HL-60 (cell line): ENCODE data around the gene CAPN13.

ENCODE experiments used
- DNase-seq, 2 experiments: peaks; one replicate each; pipeline ENCODE4 v3.0.0-alpha.2; 2010 to 2020; ENCODE audit warnings: low read depth in 1 of 2, low spot score in 1 of 2
- H3K27ac ChIP-seq: fragments of 250-450 bp; sonication (Bioruptor Pico); replicated peaks from 2 replicates; pipeline ENCODE4 v1.5.1; 2020; ENCODE audit warnings: mild to moderate bottlenecking, moderate library complexity
- H3K27me3 ChIP-seq: fragments of 250-450 bp; sonication (Bioruptor Pico); 2 replicates; pipeline ENCODE4 v1.5.1; 2021; ENCODE audit warnings: mild to moderate bottlenecking, moderate library complexity; ENCODE audit not compliant: insufficient read depth, poor library complexity, severe bottlenecking
- H3K4me3 ChIP-seq: replicated peaks from 2 replicates; pipeline ENCODE4 v1.5.1; 2011; ENCODE audit warnings: mild to moderate bottlenecking, control low read depth, low read length; ENCODE audit not compliant: insufficient read depth
- CTCF ChIP-seq: IDR thresholded peaks from one replicate; pipeline ENCODE4 v1.5.1; 2011; ENCODE audit warnings: low read length, control low read depth, inconsistent platforms; ENCODE audit not compliant: insufficient read depth
- GABPA ChIP-seq: IDR thresholded peaks from 2 replicates; pipeline ENCODE4 v1.6.1; 2012; ENCODE audit warnings: low read depth
- POLR2AphosphoS5 ChIP-seq: IDR thresholded peaks from 2 replicates; pipeline ENCODE4 v1.6.1; 2012; ENCODE audit warnings: low read depth
- REST ChIP-seq: IDR thresholded peaks from 2 replicates; pipeline ENCODE4 v1.6.1; 2012; ENCODE audit warnings: low read depth; ENCODE audit not compliant: insufficient replicate concordance
- SPI1 ChIP-seq: IDR thresholded peaks from 2 replicates; pipeline ENCODE4 v1.6.1; 2012; ENCODE audit warnings: low read depth, mild to moderate bottlenecking, borderline replicate concordance

The CAPN13 gene

DNA sequence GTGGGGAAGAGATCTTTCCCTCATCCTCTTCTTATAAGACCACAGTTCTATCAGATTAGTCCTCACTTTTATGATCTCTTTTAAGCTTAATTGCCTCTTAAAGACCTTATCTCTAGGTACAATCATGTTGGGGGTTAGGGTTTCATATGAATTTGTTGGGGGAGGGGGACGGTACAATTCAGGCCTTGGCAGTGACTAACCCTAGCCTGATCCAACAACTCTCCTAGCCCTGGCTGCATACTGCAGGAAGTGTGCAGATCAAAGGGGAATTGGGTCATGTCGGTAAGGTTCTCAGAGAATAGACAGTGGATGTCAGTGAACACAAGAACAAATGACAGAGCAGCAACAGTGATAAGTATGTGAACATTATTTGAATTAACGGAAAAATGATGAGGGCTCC, 16.4 kb downstream of the CAPN13 start:
- peaks cover 13% of the 10 kb centered on the region for H3K27me3 ChIP-seq
- TF ChIP-seq CTCF (no peak), GABPA (no peak)
- no peak overlapping the region for H3K27ac ChIP-seq
- DNase-seq, result no peak
- H3K4me3 ChIP-seq, result no peak overlapping the region

DNA sequence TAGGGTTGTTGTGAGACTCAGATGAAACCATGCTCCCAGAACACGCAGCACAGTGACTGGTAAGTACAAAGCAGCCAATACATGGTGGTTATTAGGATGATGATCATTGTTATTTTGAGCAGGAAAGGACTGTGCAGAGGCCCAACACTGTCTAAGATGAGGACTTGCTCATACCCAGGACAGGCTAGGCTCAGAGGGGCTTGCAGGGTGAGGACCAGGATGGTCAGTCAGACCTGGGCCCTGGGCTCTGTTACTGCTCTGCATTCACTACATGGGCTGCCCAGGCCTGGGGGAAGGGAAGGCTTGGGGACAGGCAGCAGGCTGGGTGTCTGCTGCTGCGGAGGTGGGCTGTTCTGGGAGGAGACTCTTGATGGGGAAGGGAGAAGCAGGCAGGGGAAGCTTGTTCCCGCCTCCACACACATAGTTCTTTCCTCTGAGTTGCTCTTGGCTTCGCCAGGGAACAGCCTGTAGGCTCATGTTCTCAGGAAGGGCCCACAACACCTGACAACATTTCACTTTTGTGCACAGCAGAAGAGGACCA, 17.5 kb downstream of the CAPN13 start:
- DNase-seq, result no peak
- Histone ChIP-seq H3K27ac (no peak overlapping the region), H3K4me3 (no peak overlapping the region), H3K27me3 (peaks cover 13% of the 10 kb centered on the region)
- TF ChIP-seq GABPA, result no peak
- no peak for TF ChIP-seq SPI1
- TF ChIP-seq POLR2AphosphoS5, result no peak
- TF ChIP-seq REST, result no peak

DNA sequence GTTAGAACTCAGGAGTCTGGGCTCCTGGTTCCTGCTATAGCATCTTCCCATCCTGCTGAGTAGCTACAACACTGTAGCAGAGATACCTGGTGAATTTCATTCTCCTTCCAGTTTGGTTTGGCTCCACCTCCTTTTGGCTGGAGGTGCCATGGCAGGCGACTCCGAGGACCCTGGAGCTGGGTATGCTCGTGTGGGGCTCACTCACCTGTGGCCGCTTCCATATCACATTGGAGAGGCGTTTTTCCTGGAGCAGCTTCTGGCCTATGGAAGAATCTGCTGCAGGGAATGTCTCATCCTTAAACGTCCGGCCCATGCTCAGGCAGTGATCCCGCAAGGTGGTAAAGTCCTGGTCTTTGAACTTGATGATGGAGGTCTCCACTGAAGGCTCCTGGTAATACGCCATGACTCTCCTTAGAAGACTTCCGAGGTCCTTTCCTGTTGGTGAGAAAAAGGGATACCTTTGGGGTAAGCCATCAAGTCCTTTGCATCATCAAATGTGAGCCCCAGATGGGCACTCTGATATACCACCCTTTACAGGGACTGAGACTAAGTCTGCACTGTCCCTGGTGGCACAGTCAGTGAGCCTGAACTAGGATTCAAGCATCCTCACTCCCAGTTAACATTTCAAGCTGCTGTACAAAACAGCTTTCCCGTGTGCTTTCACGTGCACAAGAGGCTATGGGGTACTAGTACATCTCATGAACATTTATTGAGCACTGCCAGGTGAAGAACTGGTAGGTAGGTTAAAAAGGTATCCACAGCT, 20.1 kb downstream of the CAPN13 start:
- TF ChIP-seq SPI1, result no peak
- TF ChIP-seq GABPA, result no peak
- TF ChIP-seq POLR2AphosphoS5, result no peak
- TF ChIP-seq REST, result no peak
- TF ChIP-seq CTCF, result no peak
- no peak for DNase-seq
- Histone ChIP-seq H3K4me3 (no peak overlapping the region), H3K27me3 (peaks cover 11% of the 10 kb centered on the region), H3K27ac (no peak overlapping the region)

- Histone ChIP-seq H3K27ac (no peak overlapping the region), H3K27me3 (no peaks in the 10 kb centered on the region), H3K4me3 (no peak overlapping the region)
- TF ChIP-seq REST, result no peak
- no peak for TF ChIP-seq CTCF
- TF ChIP-seq POLR2AphosphoS5, result no peak
- TF ChIP-seq SPI1, result no peak
- TF ChIP-seq GABPA, result no peak
- DNase-seq, result no peak
These were observed 22.6 kb downstream of the CAPN13 start for GRCh38 chr2:30784682-30785081.
